HG03097 (cell line): ENCODE measurements around the gene LRPAP1.

Source experiments
- ATAC-seq: cut with Tn5 transposase; IDR thresholded peaks from one replicate; pipeline ENCODE4 v1.9.1; 2021; ENCODE audit not compliant: unreplicated experiment, low FRiP score

The LRPAP1 gene

GRCh38 chr4:3476341-3476747 lies 55.9 kb downstream of the LRPAP1 start:
- no peak for ATAC-seq

- ATAC-seq, result no peak
These were observed 56.4 kb downstream of the LRPAP1 start for GRCh38 chr4:3475713-3476260.

GRCh38 chr4:3475041-3475712 lies 57.0 kb downstream of the LRPAP1 start:
- ATAC-seq, result no peak

GRCh38 chr4:3473996-3474765 lies 58.0 kb downstream of the LRPAP1 start:
- ATAC-seq, result no peak

GRCh38 chr4:3473181-3473950 lies 58.9 kb downstream of the LRPAP1 start:
- no peak for ATAC-seq

GRCh38 chr4:3472411-3473141 lies 59.6 kb downstream of the LRPAP1 start:
- ATAC-seq, result no peak

- no peak for ATAC-seq
These were observed 60.3 kb downstream of the LRPAP1 start for GRCh38 chr4:3471886-3472285.

GRCh38 chr4:3471098-3471760 lies 61.0 kb downstream of the LRPAP1 start:
- ATAC-seq, result no peak

GRCh38 chr4:3470244-3471097 lies 61.8 kb downstream of the LRPAP1 start:
- ATAC-seq, result no peak

- ATAC-seq, result no peak
These were observed 62.6 kb downstream of the LRPAP1 start for GRCh38 chr4:3469386-3470243.

- ATAC-seq, result no peak
These were observed 63.4 kb downstream of the LRPAP1 start for GRCh38 chr4:3468804-3469203.

GRCh38 chr4:3468154-3468553 lies 64.1 kb downstream of the LRPAP1 start:
- no peak for ATAC-seq

- no peak for ATAC-seq
These were observed 64.6 kb downstream of the LRPAP1 start for GRCh38 chr4:3467601-3468031.

- no peak for ATAC-seq
These were observed 65.3 kb downstream of the LRPAP1 start for GRCh38 chr4:3466691-3467600.

- no peak for ATAC-seq
These were observed 66.2 kb downstream of the LRPAP1 start for GRCh38 chr4:3465698-3466671.
